Measurements from ENCODE around the gene RAPGEF2.
"Not testable (repeated sequence)": the region's sequence is repeated elsewhere in the genome, so short reads cannot be mapped to it uniquely, and the experiment has no call there.

RAPGEF2 gene

DNA sequence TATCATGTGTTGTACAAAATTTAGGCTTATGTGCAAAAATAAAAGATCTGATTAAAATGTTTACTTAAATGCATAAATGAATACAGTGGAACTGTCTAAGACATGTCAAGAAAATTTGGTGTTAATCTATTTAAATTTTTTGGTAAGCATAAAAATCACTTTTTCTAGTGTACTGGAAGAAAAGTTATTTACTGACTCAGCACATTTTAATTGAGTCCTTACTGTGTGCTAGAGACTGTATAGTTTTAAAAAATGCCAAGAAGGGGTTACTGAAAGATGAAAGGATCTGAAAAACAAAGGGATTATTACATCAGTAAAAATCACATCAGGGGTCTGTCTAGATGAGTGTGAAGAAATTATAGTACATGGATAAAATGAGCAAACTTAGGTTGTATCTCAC lies 60.6 kb downstream of the RAPGEF2 start:
- DNase-seq (ENCODE audit: low read depth), result no peak

DNA sequence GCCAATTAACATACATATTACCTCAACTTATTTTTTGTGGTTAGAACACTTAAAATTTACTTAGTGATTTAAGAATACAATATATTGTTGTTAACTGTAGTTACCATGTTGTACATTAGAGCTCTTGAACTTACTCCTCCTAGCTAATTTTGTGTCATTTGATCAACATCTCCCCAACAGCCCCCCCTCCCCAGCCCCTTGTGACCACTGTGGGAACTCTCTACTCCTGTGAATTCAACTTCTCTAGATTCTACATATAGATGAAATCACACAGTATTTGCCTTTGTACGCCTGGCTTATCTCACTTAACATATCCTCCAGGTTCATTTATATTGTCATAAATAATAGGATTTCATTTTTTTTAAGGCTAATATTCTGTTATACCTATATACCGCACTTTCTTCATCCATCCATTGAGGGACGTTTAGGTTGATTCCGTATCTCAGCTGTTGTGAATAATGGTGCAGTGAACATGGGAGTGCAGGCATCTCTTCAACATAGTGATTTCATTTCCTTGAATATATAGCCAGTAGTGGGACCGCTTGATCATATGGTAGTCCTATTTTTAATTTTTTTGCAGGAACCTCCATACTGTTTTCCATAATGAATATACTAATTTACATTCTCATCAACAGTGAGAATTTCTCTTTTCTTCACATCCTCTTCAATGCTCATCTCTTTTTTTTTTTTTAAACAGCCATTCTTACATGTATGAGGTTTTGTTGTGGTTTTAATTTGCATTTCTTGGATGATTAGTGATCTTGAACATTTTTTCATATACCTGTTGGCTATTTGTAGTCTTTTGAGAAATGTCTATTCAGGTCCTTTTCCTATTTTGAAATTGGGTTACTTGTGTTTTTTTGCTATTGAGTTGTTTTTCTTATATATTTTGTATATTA lies 66.8 kb downstream of the RAPGEF2 start:
- no peak for DNase-seq (ENCODE audit: low read depth)

DNA sequence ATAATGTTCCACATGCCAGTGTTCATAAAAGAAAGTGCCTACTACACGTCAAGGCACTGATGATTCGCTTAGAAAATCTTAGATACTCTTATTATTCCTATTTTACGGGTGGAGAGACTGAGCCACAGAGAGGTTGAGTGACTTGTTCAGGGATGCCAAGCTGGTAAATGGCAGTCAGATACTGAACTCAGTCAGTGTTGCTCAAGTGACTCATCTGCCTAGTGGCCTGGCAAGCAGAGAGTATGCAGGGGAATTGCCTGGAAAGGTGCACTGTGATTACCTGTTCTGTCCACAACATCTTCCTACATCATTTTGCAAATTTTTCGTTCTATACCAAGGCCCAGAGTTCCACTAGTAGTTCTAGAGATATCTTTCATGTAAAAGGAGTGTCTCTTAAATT lies 68.4 kb downstream of the RAPGEF2 start:
- no peak for DNase-seq (ENCODE audit: low read depth)

DNA sequence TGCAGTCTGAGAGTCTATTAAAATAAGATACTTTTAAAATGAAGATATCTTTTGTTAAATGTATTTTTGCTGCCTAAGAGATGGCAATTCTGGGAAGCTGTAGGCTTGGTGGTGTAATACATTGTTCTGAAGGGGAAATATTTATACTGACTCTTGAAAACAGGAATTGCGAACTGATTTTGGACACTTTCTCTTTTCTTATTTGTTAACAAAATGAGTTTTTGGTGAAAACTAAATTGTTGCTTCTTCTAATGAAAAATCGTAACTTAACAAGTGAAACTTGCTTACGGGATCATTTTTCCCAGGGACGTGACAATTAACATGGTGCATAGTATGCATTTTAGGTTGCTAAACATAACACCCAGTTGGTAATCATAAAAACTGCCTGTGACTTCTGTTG lies 71.0 kb downstream of the RAPGEF2 start:
- DNase-seq (ENCODE audit: low read depth), result no peak

DNA sequence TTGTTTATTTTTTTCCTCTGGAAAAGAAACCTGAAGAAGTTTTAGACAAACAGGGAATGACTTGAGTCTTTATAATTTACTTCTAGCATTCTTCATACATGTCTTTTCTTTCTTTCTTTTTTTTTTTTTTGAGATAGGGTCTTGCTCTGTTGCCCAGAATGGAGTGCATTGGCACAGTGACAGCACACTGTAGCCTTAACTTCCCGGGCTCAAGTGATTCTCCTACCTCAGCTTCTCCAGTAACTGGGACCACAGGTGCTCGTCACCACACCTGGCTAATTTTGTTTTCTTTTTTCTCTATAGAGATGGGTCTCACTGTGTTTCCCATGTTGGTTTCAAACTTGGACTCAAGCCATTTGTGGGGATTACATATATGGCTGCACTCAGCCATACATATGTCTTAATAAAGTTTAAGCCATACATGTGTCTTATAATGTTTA lies 71.8 kb downstream of the RAPGEF2 start:
- DNase-seq (ENCODE audit: low read depth), result no peak

DNA sequence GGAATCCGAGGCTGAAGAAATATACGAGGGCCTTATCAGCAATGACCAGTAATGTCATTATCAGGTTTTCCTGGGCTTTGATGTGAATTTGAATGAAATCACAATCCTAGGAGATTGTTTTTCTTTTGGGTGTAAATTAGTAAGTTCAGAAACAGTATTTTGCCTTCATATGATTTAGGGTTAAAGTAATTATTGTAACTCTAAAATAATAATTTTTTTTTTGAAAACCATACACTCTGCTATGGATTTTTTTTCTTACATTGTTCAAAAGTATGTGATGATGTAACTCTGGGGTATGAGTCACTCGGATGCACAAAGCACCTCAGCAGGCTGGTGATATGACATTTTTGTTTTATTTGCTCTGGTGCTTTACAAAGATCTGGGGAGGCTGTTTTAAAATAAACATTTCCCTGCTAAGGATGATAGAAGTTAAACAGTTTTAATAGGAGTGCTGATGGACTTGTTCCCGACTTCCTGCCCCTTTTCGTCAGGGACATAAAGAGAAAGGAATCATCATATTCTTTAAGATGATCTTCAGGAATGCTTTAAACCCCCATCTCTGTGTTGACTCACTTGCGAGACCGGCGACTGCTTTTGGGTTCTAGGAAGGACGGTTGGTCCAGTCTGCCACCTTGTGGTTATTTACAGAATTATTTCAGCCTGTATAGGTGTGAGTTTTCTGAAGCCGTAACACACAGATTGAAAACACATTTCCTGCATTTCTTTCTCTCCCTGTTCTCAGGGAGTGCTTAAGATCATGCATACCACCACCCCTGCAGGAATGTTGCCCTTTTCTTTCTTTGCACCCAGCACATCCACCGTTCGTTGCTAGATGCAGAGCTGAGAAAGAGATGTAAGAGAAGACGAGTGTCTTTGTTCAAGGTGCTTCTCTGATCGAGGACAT lies 72.5 kb downstream of the RAPGEF2 start:
- DNase-seq (ENCODE audit: low read depth), result peak; percentile 27

DNA sequence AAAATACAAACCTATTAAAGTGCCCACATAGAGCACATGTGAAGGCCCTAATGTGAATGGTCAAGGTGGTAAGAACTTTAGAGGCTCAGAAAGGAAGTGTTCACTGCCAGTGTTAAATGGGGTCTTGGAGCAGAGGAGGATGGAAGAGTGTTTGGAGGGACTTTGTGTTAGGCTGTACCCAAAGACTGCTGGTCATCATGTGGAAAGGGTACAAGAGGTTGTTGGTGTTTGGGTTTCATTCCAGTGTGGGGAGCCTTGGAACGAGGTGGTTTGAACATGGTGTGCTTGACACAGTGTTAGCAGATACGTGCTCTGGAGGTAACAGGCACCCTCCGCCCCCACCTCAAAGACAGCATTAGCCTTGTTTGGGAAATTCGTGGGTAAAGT lies 73.1 kb downstream of the RAPGEF2 start:
- DNase-seq (ENCODE audit: low read depth), result no peak

DNA sequence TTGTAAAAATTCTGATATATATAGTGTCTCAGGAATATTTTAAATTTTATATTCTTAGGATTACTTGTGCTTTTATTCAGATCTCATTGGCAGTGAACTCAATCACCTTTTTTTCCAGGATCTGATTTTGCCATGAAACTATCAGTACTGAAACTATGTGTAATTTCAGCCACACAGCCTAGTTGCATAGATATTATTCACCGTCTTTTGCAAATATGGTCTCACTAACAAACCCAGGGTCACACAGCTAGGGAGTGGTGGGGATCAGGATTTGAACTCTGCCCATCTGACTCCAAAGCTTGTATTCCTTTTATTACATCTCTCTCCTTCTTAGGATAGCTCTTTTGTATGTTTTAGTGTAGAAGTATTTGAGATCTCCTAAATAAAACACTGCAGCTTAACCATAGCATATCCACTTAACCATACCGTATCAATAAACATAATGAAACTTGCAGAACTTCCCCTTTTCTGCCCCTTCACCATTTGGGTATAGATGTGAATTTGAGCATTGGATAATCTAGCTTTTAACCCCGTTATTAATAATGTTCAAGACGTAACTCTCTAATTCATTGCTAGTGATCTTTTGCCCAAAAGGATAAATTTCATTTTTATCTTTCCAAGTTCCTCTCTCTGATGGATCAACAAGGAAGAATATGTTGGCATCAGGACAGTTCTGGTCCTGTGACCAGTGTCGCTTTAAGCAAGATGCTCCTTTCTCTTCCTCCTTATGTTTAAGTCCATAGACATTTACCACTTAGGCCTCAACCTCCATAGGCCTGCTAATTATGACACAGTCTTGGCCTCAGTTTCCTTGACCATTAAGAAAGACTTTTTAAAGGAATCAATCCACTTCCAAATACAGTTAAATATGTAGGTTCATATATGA lies 74.6 kb downstream of the RAPGEF2 start:
- no peak for DNase-seq (ENCODE audit: low read depth)

DNA sequence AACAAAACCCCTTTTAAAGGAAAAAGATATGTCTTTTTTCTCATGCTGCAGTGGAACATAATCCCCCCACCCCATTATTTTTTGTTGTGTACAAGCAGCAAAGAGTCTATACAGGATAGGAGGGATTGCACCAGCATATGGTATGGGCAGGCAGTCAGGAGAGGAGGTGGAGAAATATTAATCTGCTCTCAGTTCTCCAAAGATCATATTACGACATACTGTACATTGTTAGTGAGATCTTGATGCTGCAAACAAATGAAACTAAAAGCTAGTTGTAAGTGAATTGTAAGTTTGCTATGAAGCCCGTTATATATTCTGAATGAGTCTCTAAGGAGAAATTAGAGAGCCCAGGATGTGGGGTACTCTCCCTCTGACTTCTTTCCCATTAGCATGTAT lies 75.3 kb downstream of the RAPGEF2 start:
- DNase-seq (ENCODE audit: low read depth), result no peak

DNA sequence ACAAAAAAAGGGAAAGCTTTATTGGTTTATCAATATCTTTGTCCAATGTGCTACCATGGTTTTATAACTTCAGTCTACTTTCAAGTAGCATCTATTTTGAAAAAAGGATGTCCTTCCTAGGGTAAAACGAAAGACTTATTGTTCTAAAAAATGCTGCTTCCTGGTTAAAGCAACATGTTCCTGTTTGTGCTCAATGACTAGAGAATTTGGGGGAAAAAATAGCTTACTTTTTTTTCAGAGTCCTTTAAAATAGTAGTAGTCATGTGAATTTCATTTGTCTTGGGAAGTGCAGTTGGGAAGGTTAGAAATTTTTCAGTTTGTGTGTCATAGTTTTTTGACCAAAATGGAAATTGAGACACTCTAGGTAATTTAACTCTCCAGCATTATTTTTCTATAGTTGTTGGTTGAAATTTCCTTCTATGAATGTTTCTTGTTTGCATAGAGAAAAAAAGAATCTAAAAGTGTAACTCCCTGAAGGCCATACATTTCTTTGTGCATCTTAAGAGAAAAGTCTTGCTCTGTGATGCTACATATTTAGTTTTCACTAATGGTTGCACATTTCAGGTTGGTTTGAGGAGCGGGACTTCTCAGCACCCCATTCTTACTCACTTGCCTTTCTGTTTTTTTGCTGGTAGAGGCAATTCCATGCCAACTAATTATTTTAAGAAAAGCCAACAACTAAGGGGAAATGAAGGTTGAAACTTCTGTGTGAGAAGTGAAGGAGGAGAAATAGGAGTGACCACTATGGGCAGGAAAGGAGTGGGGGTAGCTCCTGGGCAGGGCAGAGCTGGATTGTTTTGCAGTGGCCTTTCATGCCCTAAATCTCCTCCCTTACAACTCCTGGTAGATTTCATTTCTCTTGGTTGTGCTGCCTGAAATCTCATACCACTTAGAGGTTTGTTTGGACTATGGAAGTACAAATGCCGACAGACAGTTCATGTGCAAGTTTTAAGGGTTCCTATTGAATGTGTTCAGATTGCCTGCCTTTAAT lies 76.4 kb downstream of the RAPGEF2 start:
- DNase-seq (ENCODE audit: low read depth), result no peak

DNA sequence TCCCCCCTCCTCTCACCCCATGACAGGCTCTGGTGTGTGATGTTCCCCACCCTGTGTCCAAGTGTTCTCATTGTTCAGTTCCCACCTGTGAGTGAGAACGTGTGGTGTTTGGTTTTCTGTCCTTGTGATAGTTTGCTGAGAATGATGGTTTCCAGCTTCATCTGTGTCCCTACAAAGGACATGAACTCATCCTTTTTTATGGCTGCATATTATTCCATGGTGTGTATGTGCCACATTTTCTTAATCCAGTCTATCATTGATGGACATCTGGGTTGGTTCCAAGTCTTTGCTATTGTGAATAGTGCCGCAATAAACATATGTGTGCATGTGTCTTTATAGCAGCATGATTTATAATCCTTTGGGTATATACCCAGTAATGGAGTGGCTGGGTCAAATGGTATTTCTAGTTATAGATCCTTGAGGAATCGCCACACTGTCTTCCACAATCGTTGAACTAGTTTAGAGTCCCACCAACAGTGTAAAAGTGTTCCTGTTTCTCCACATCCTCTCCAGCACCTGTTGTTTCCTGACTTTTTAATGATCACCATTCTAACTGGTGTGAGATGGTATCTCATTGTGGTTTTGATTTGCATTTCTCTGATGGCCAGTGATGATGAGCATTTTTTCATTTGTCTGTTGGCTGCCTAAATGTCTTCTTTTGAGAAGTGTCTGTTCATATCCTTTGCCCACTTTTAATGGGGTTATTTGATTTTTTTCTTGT lies 81.2 kb downstream of the RAPGEF2 start:
- not testable (repeated sequence) for DNase-seq (ENCODE audit: low read depth)

DNA sequence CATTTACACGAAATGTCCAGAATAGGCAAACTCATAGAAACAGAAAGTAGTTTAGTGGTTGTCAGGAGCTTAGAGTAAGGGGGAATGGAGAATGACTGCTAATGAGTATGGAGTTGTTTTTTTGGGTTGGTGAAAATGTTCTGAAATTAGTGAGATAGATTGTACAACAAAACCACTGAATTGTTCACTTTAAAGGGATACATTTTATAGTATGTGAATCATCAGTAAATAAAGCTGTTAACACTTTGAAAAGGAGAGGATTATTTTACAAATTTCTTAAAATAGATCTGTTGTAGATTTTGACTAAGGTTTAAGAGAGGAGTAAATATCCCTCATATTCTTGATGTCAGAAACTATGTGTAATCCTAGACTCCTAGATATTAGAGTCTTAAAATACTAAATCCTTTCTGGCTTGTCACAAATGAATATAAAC lies 82.7 kb downstream of the RAPGEF2 start:
- DNase-seq (ENCODE audit: low read depth), result no peak

DNA sequence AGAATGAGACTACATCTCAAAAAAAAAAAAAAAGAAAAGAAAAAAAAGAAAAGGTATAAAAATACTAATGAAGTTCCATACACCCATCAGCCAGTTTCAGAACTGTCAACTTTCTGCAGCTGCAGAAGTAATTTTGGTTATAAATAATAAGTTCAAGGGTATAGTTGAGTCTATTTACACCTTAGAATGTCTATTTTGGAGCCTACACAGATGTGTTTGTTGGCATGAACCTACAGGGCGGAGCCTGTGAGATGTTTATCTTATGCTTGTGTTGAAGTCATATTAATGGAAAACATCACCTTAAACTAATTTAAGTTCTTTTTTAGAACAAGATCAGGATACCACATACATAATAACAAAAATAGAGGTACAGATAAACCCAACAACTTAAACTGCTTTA lies 85.8 kb downstream of the RAPGEF2 start:
- DNase-seq (ENCODE audit: low read depth), result no peak

DNA sequence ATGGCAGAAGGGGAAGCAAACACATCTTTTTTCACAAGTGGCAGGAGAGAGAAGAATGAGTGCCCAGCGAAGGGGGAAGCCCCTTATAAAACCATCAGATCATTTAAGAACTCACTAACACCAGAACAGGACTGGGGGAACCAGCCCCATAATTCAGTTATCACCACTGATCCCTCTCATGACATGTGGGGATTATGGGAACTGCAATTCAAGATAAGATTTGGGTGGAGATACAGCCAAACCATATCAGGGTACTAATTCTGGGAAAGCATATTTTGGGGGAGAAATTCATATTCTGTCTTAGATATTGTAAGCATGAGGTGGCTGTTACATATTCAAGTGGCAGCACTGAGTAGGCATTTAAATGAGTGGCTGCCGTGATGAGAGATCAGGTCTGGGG lies 87.8 kb downstream of the RAPGEF2 start:
- DNase-seq (ENCODE audit: low read depth), result no peak

DNA sequence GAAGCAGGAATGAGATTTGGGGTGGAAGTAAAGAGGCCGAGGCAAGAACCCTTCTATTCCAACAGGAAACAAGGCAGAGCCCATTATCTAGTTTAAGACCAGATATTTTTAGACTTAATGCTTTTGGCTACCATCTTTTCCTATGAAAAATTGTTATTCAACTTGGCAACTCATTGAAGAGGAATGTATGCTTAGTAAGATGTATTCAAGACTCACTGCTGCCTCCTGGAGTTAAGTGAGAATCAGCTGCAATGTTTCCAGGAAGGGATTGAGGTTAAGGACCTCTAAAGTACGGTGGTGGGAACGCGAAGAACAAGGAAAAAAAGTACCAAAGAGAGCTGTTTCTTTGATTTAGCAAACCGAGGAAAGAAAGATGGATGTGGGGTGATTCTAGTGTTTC lies 89.1 kb downstream of the RAPGEF2 start:
- no peak for DNase-seq (ENCODE audit: low read depth)

DNA sequence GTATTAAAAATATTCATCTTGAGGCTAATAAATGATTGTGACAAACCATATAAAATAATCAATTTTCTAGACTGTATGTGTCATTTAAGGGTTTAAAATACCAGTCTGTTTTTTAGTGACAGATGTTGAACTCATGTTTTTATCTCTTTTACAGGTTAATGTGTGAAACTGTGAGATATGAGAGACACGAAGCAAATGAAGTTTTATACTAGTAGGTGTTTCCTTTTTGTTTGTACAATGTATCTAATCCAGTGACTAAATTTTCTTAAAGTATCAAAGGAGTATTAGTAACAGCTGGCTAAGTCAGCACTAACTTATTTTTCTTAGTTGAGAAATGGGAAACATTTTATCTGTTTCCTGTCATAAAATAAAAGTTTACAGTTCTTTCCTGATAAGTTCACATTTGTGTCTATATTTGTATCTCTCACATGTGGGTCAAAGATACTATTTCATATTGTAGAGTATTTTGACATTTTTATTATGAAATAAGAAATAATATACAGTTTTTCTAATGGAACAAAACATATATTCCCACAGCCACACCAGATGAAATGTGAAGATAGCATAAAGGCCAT lies 90.3 kb downstream of the RAPGEF2 start:
- no peak for DNase-seq (ENCODE audit: low read depth)

DNA sequence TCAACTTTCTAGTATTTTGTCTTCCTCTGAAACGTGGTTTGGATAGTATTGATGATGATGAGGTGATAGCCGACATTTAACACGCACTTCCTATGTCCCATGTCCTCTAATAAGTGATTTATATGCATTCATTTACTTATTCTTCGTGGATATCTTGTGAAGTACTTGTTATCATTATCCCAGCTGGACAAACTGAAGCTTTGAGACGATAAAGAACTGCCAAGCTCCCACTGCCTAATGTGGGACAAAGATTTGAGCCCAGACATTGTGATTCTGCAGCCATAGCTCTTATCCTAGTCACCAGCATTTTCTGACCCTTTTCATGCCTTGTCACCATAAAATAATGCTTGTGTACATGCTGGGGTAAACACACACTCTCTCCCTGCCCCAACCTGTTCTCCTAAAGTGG lies 92.5 kb downstream of the RAPGEF2 start:
- no peak for DNase-seq (ENCODE audit: low read depth)

DNA sequence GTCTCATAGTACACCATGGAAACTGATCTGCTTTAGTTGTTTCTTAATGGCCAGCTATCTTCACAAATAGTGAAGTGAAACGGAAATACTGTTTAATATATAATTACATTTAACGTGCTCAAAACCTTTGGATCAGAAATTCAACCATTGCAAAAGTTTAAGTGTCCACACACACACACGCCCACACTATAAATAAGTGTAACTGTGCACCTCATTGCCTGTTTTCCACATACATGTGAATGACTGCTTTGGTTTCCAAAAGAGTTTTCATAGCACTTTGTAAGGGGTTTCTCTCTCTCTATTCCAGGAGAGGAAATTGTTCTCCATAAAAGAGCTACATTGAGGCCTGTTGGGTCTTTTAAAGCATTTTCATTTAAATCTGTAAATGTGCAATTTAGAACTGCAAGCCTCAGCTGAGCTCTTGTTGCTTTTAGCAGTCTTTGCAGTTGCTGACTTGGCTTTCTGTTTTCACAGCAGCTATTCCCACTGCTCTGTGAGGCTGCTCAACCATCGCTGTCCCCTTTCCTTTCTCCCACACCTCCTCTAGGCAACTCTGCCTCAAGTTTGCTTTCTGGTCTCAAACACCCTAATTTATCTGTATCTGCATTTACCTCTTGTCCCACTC lies 94.5 kb downstream of the RAPGEF2 start:
- DNase-seq (ENCODE audit: low read depth), result no peak

DNA sequence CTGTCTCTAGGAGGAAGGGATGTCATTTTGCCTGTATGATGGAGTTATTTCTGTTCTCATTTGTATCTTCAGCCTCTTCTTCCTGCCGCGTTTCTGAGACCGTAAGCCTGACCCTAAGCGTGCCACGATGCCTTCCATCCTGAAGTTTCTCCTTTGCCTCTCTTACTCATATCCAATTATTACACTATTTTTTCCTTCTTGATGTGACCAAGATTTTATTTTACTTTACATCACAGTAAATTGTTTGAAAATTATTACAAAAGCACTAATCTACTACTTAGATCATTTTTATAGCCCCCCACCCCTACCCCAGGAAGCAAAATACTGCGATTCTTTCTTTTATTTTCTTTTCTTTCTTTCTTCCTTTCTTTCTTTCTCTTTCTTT lies 95.0 kb downstream of the RAPGEF2 start:
- DNase-seq (ENCODE audit: low read depth), result no peak

All from activated T-cell treated with anti-CD3 and anti-CD28 coated beads for 1 hour (primary cell).